HepG2 (cell line): ENCODE data around the gene WDR81. TPM values are rescaled to one million over a fixed set of nuclear protein-coding genes. Genes with fewer than 3 reads are reported as not detected.

Source experiments
- AKNA ChIP-seq: sonication (generic); formaldehyde crosslinking; IDR thresholded peaks from 2 replicates; pipeline ENCODE4 v1.4.0; 2020; ENCODE audit warnings: missing genetic modification reagents, borderline replicate concordance
- ATAD3A ChIP-seq: sonication (generic); formaldehyde crosslinking; IDR thresholded peaks from 2 replicates; pipeline ENCODE4 v1.4.0; 2020; ENCODE audit warnings: missing genetic modification reagents
- ATF3 ChIP-seq: sonication (generic); formaldehyde crosslinking; IDR thresholded peaks from 2 replicates; pipeline ENCODE4 v1.4.0; 2020; ENCODE audit warnings: missing genetic modification reagents
- CHCHD3 ChIP-seq: sonication (generic); formaldehyde crosslinking; IDR thresholded peaks from 2 replicates; pipeline ENCODE4 v1.8.0; 2022; ENCODE audit warnings: mild to moderate bottlenecking, missing genetic modification reagents, moderate library complexity
- FOXA1 ChIP-seq, 2 experiments: fragments of 450-650 bp in 1 of 2; sonication (generic) in 1 of 2; formaldehyde crosslinking in 1 of 2; IDR thresholded peaks; 2 replicates each; pipeline versions ENCODE4 v1.4.0 to v1.6.1; 2016 to 2020; ENCODE audit warnings: missing genetic modification reagents in 1 of 2
- GABPB1 ChIP-seq: IDR thresholded peaks from 2 replicates; pipeline ENCODE4 v1.6.1; 2016; ENCODE audit warnings: mild to moderate bottlenecking, missing genetic modification reagents, moderate library complexity, missing compliant biosample characterization
- GFI1 ChIP-seq: sonication (generic); formaldehyde crosslinking; IDR thresholded peaks from 2 replicates; pipeline ENCODE4 v1.5.0; 2020; ENCODE audit warnings: missing genetic modification reagents, mild to moderate bottlenecking, borderline replicate concordance
- HNF4G ChIP-seq, 2 experiments: sonication (generic) in 1 of 2; formaldehyde crosslinking in 1 of 2; IDR thresholded peaks; 2 replicates each; pipeline versions ENCODE4 v1.4.0 to v1.6.1; 2011 to 2020; ENCODE audit warnings: borderline replicate concordance in 2 of 2, low read depth in 2 of 2, mild to moderate bottlenecking in 2 of 2, low read length in 1 of 2, missing genetic modification reagents in 1 of 2, moderate library complexity in 1 of 2
- IRX3 ChIP-seq: sonication (generic); formaldehyde crosslinking; IDR thresholded peaks from 2 replicates; pipeline ENCODE4 v1.8.1; 2023; ENCODE audit warnings: mild to moderate bottlenecking, low read depth, missing genetic modification reagents, borderline replicate concordance
- NFYC ChIP-seq: IDR thresholded peaks from 2 replicates; pipeline ENCODE4 v1.6.1; 2016; ENCODE audit warnings: missing genetic modification reagents, missing compliant biosample characterization
- PLSCR1 ChIP-seq: sonication (generic); formaldehyde crosslinking; IDR thresholded peaks from 2 replicates; pipeline ENCODE4 v1.5.0; 2020; ENCODE audit warnings: missing genetic modification reagents, mild to moderate bottlenecking, borderline replicate concordance
- TAF1 ChIP-seq: sonication (generic); formaldehyde crosslinking; IDR thresholded peaks from 2 replicates; pipeline ENCODE4 v1.4.0; 2020; ENCODE audit warnings: missing genetic modification reagents
- THAP9 ChIP-seq: sonication (generic); formaldehyde crosslinking; IDR thresholded peaks from 2 replicates; pipeline ENCODE4; 2020; ENCODE audit warnings: missing genetic modification reagents, mild to moderate bottlenecking, borderline replicate concordance
- ZBTB10 ChIP-seq: sonication (generic); formaldehyde crosslinking; IDR thresholded peaks from 2 replicates; pipeline ENCODE4 v1.4.0; 2020; ENCODE audit warnings: missing genetic modification reagents, borderline replicate concordance
- ZMYM2 ChIP-seq: sonication (generic); formaldehyde crosslinking; IDR thresholded peaks from 2 replicates; pipeline ENCODE4 v1.8.0; 2022; ENCODE audit warnings: mild to moderate bottlenecking, missing genetic modification reagents
- ZNF343 ChIP-seq: sonication (generic); formaldehyde crosslinking; IDR thresholded peaks from 2 replicates; pipeline ENCODE4 v1.4.0; 2020; ENCODE audit warnings: mild to moderate bottlenecking, missing genetic modification reagents
- polyA plus RNA-seq, 8 experiments: library from polyadenylated mRNA; depleted of rRNA in 3 of 8; stranded (reverse) in 7 of 8; unstranded in 1 of 8; fragments of >200 nt; fragmentation: Illumina TruSeq in 4 of 8; extraction: Trizol in 4 of 8; gene quantifications; 2 replicates each; pipeline versions ENCODE4 v1.2.1 to v1.2.3, GENCODE V29; 2011 to 2016; ENCODE audit warnings: low read depth in 4 of 8, missing spikeins in 1 of 8, mixed read lengths in 1 of 8; ENCODE audit not compliant: insufficient read depth in 1 of 8
- total RNA-seq, 5 experiments: library from RNA; depleted of rRNA; stranded (reverse); fragments of >200 nt; fragmentation: Illumina TruSeq; extraction: Trizol; gene quantifications; 2 replicates each; pipeline ENCODE4 v1.2.3, GENCODE V29; 2016; ENCODE audit warnings: low read depth in 1 of 5

WDR81 gene
- total and polyA plus RNA-seq, 2 of the 13 experiments (the other 11 are each of a cell fraction or from before 2014, with no cell fraction given) = 9.1 to 16.7 TPM

GRCh38 chr17:1762233-1762900, 37.9 kb downstream of the WDR81 start (continued):
- TF ChIP-seq HNF4G (IDR thresholded peaks at IDR 0.05; ENCODE audit: borderline replicate concordance, low read depth, low read length) (no peak), HNF4G (CRISPR knock-in tag; IDR thresholded peaks at IDR 0.05; ENCODE audit: borderline replicate concordance, low read depth) (peak; percentile 56), IRX3 (no peak), AKNA (CRISPR knock-in tag) (no peak), TAF1 (CRISPR knock-in tag) (peak; percentile 53), ZNF343 (CRISPR knock-in tag) (no peak; the same call in 1 of the 2 replicates), CHCHD3 (CRISPR knock-in tag) (no peak), ZMYM2 (CRISPR knock-in tag) (no peak), PLSCR1 (CRISPR knock-in tag) (no peak), FOXA1 (IDR thresholded peaks at IDR 0.05) (no peak), FOXA1 (CRISPR knock-in tag; IDR thresholded peaks at IDR 0.05) (0 out of 2 replicates have a peak, but pooled peaks have one; percentile 37), ATF3 (no peak), GABPB1 (CRISPR knock-in tag) (no peak; the same call in 1 of the 2 replicates), ATAD3A (no peak), NFYC (CRISPR knock-in tag) (peak; percentile 53; the same call in 1 of the 2 replicates), GFI1 (CRISPR knock-in tag) (no peak), ZBTB10 (no peak), THAP9 (CRISPR knock-in tag) (0 out of 2 replicates have a peak, but pooled peaks have one; percentile 31)
